HG02885 (cell line): ENCODE results near the gene HINFP.

Experiments used
- ATAC-seq: cut with Tn5 transposase; IDR thresholded peaks from one replicate; pipeline ENCODE4 v1.9.1; 2021; ENCODE audit warnings: mild to moderate bottlenecking; ENCODE audit not compliant: unreplicated experiment, poor library complexity

The HINFP gene

DNA sequence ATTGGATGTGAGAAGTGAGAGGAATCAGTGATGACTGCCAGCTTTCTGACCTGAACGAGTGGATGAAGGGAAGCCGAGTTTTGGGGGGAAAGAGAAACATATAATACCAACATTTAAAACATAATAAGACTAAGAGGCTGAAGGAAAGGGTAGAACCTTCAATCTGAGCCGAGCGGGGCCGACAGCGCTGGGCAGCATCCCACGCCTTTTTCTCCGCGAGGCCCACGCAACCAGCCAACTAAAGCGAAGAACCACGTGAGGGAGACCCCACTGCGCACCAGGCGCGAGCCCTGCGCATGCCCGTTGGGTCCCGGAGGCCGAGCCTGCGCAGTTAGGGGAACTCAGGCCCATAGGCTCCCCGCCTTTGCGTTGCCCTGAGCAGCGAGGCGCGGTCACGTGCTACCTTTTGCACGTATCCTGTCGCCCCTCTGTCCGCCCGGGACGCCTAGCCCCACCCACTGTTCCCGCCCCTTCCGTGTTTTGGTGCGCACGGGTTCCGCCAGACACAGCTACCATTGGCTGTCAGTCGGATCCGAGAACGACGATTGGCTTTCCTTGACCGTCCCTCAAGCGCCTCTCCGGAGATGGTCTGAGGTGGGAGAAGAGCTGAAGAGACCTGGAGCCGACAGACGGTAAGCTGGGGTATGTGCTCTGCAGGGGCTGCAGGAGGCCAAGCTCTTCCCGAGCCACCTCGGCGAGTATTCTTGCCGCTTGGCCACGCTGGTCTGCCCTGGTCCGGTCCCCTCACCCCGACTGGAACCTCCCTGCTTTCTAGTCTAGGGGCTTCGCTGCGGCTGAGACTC is at the start of gene HINFP:
TSS of gene HINFP (plus strand) at position 573 of the 803 bp plus-strand sequence. CDS start 5,365 bp downstream, outside the sequence.
- peak; percentile 96 for ATAC-seq

DNA sequence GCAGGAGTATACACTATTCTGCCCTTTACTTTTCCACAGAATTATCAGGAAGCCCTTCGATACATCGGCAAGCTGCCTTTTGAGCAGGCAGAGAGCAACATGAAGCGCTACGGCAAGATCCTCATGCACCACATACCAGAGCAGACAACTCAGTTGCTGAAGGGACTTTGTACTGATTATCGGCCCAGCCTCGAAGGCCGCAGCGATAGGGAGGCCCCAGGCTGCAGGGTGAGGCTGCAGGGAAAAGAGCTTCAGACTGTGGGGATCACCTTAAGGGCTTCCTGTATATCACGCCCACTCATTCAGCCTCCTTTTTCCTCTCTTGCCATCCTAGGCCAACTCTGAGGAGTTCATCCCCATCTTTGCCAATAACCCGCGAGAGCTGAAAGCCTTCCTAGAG is 43.5 kb upstream of the HINFP start:
- no peak for ATAC-seq

GRCh38 chr11:119078675-119079420 is 42.5 kb upstream of the HINFP start:
- ATAC-seq: no peak

- no peak for ATAC-seq
Observed at GRCh38 chr11:119081682-119082260, 39.6 kb upstream of the HINFP start.

GRCh38 chr11:119084663-119085436 is 36.5 kb upstream of the HINFP start, which contains the start of gene HMBS:
HMBS (plus strand) TSS chr11:119084881; CDS start chr11:119085034, 153 bp downstream.
- ATAC-seq: peak; percentile 92

DNA sequence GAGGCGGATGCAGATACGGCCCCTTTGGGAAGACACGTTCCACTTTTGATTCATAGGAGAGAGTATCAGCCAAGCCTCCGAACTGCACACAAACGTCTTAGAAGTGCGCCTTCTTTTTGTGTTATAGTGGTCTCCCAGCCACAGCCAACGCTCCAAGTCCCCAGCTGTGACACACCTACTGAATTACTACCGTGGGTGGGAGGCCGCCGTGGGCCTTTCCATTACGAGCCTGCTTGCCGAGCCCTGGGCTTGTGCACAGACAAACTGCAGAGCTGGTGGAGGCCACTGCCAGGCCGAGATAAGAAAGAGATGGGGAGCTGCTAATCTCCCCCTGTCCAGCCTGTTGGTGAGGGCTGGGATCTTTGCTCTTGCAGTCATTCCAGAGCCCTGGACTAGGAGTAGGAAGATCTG is 35.9 kb upstream of the HINFP start:
- peak; percentile 23 for ATAC-seq

DNA sequence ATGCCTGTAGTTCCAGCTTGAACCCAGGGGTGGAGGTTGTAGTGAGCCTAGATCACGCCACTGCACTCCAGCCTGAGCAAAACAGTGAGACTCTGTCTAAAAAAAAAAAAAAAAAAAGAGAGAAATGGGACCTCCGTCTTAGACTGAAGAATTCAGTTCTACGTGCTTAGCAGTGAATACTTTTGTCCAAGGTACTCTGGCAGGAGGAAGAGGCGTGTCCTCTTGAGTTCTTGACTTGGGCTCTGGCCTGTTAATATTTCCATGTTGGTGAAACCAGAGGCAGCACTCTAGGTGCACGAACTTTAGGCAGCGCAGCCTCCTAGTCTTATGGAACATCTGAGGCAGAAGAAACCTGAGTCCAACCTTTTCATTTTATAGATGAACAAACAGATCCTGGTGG is 34.3 kb upstream of the HINFP start:
- ATAC-seq: no peak

GRCh38 chr11:119087747-119088241 is 33.6 kb upstream of the HINFP start:
- no peak for ATAC-seq

DNA sequence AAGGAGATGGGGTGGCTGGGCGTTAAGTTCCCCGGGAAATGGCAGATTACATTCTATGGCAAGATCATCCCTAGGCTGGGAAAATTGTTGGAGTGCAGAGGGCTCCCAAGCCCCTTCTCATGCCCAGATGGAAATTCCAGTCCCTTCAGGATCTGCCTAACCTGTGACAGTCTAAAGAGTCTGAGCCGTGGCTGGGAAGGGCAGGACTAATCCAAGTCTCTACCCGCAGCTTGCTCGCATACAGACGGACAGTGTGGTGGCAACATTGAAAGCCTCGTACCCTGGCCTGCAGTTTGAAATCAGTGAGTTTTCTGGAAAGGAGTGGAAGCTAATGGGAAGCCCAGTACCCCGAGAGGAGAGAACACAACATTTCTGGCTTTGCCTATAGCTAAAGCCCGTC is 33.0 kb upstream of the HINFP start:
- no peak for ATAC-seq

DNA sequence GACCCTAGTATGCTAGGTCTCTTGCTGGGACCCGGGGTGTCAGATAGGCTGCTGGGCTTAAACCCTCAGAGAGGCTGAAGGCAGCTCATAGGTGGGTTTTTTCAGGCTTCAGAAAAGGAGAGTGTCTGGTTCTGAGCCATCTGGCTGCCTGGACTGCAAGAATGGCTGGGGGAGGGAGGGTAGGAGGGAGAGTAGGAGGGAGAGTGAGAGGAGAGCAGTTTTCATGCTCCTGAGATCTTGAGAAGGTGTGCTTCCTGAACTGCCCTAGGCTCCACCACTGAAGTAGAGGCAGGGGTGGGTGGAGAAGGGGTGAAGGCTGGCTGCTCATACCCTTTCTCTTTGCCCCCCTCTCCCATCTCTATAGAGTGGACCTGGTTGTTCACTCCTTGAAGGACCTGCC is 32.1 kb upstream of the HINFP start:
- no peak for ATAC-seq

DNA sequence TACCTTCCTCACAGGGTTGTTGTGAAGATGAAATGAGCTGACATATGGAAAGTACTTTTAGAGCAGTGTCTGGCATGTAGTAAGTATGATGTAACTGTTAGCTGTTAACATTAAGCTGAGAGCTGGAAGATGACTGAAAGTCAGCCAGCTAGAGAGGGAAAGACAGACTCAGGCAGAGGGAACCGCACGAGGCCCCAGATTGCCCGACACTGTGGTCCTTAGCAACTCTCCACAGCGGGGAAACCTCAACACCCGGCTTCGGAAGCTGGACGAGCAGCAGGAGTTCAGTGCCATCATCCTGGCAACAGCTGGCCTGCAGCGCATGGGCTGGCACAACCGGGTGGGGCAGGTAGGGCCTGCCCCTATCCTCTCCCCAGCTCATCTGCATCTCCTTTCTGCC is 30.2 kb upstream of the HINFP start:
- no peak for ATAC-seq

DNA sequence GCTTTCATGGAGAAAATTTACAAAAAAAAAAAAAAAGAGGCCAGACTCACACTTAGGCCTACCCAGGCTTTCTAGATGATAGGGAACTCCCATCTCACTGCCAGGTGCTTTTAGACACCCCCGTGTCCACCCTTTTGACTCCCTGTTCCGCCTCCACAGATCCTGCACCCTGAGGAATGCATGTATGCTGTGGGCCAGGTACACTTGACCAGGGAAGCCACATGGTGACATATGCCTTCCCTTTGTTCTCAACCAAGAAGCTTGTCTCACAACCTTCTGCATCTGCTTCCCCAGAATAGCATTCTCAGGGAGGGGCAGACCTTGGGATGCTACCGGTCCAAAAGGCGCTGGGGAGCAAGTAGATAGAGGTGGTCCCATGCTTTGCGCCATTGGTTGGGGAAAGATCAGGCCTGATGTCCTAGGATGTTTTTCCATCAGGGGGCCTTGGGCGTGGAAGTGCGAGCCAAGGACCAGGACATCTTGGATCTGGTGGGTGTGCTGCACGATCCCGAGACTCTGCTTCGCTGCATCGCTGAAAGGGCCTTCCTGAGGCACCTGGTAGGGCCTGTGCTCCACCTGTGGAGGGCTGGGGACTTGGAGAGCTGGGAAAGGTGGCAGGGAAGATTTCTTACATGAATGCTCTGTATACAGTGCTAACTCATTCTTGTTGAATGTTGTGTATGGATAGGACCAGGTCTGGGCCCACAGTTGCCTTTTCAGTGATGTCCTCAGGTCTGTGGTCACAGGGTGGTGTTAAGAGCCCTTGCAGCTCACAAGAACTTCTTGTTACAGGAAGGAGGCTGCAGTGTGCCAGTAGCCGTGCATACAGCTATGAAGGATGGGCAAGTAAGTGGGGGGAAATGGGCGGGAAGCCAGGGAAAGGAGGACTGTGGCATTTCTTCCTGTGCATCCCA is 29.2 kb upstream of the HINFP start:
- ATAC-seq: no peak

DNA sequence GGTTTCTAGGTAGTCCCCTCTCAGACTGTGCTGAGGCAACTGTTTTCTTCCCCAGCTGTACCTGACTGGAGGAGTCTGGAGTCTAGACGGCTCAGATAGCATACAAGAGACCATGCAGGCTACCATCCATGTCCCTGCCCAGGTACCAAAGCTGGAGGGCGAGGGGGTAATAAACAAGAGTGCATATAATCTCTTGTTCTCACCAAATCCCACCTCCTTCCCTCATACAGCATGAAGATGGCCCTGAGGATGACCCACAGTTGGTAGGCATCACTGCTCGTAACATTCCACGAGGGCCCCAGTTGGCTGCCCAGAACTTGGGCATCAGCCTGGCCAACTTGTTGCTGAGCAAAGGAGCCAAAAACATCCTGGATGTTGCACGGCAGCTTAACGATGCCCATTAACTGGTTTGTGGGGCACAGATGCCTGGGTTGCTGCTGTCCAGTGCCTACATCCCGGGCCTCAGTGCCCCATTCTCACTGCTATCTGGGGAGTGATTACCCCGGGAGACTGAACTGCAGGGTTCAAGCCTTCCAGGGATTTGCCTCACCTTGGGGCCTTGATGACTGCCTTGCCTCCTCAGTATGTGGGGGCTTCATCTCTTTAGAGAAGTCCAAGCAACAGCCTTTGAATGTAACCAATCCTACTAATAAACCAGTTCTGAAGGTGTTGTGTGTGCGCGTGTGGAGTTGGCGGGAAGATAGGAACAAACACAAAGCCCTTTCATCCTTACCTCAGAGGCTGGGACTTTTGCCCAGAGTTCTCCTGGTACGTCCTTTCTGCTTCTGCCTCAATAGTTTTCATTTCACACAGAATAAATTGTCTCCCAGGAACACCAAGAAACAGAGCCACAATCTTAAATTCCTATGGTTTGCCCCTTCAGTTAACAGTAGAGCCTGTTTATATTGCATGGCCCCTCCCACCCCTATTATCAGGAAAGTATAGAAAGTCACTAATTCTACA is 28.2 kb upstream of the HINFP start:
- ATAC-seq: no peak

DNA sequence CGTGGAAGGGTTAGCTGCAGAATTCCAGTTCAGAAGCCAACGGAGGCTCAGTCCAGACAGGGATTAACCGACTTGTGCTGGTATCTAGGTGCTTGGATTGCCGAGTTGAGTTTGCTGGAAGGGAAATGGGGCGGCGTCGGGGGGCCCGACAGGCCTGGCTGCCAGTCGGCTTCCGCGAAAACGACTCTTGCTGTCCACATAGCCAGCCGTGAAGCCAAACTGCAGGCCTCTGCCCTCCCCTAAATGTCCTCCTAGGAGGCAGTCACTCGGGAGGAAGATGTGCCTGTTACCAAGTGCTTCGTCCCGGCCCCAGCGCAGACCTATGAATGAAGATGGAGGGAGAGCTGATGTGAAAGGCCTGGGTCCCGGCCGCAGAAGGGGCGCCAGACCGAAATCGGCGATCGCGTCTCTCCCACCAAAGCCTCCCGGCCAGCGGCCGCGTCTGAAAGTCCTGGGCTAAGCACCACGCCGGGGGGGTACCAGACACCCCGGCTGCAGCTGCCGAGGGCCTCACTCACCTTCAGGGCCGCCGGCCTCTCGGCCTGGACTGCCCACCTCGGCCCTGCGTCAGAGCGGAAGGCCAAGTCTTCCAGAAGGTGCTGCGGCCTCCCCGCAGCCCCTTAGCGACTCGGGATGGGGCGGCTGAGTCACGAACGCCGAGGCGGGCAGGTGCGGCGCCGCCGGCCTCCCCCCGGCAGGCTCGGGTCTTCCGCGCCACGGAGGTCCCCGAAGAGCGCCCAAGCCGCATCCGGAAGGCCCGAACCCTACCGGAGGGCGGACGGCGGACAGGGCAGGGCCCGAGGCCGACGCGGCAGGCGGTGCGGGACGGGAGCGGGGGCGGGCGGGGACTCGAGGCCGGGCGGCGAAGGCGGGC is 27.2 kb upstream of the HINFP start:
- peak; percentile 3 for ATAC-seq

- peak; percentile 38 for ATAC-seq
Observed at GRCh38 chr11:119094816-119095065, 26.6 kb upstream of the HINFP start.

- ATAC-seq: peak; percentile 87
Observed at GRCh38 chr11:119095066-119095880, 26.1 kb upstream of the HINFP start.

DNA sequence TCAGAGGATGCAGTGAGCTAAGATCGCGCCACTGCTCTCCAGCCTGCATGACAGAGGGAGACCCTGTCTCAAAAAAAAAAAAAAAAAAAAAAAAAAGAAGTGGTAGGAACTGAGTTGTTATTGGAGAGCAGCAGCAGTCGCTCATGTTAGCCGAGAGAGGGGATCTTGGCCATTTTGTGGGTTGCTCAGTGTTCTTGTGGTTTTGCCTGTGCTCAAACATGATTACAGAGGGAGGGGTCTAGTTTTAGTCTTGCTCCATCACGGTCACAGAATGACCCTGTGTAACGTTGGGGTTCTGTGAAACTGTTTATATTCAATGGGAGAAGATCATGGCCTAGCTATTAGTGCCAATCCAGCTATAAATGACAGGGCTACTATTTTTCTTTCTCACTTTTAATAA is 21.7 kb upstream of the HINFP start:
- ATAC-seq: no peak
